Panc1 (cell line): ENCODE measurements around the gene PHF14. TPM values are rescaled to one million over a fixed set of nuclear protein-coding genes. Genes with fewer than 3 reads are reported as not detected.

Experiments used
- ATAC-seq: fragments of 200-7000 bp; cut with Tn5 transposase; 2 replicates; pipeline ENCODE4 v1.9.1; 2020; ENCODE audit warnings: mild to moderate bottlenecking, moderate library complexity
- BruUV-seq: library from RNA; stranded (reverse); fragments of 400-500 nt; replicated peaks from 2 replicates; lab custom pipeline; 2021; lab: Mats Ljungman, UMichigan
- CTCF ChIA-PET: fragments of 300-600 bp; sonication (Branson Sonifier 250); formaldehyde crosslinking; loops from one replicate; lab custom pipeline; 2022; ENCODE audit warnings: antibody characterized with exemption; lab: Charles Lee
- POLR2A ChIA-PET: fragments of 300-600 bp; sonication (Branson Sonifier 250); formaldehyde crosslinking; loops from one replicate; lab custom pipeline; 2022; ENCODE audit warnings: antibody characterized with exemption; lab: Charles Lee
- DNase-seq: peaks from one replicate; pipeline ENCODE4 v3.0.0-alpha.2; 2010; ENCODE audit warnings: low read depth, low spot score
- H3K27ac ChIP-seq: 2 replicates; pipeline ENCODE4 v1.5.1; 2011; ENCODE audit warnings: mild to moderate bottlenecking, low read length, inconsistent platforms
- H3K27me3 ChIP-seq: fragments of 200-500 bp; sonication (Bioruptor generic); 2 replicates; pipeline ENCODE4 v1.6.0; 2014; ENCODE audit warnings: low read length, inconsistent platforms; ENCODE audit not compliant: control insufficient read depth, insufficient read depth
- H3K36me3 ChIP-seq: fragments of 200-500 bp; sonication (Bioruptor generic); 2 replicates; pipeline ENCODE4 v1.5.1; 2014; ENCODE audit warnings: inconsistent platforms, mild to moderate bottlenecking, low read length, moderate library complexity; ENCODE audit not compliant: control insufficient read depth, insufficient read depth
- H3K4me1 ChIP-seq: 2 replicates; pipeline ENCODE4 v1.5.1; 2011; ENCODE audit warnings: inconsistent platforms, mild to moderate bottlenecking, low read length, moderate library complexity; ENCODE audit not compliant: control insufficient read depth, insufficient read depth
- H3K4me3 ChIP-seq, 2 experiments: 2 replicates each; pipeline ENCODE4 v1.5.1; 2011 to 2012; ENCODE audit warnings: low read depth in 2 of 2, low read length in 2 of 2, mild to moderate bottlenecking in 2 of 2, inconsistent platforms in 1 of 2, moderate library complexity in 1 of 2
- H3K9me3 ChIP-seq: fragments of 200-500 bp; sonication (Bioruptor generic); 2 replicates; pipeline ENCODE4 v1.5.1; 2014; ENCODE audit warnings: low read depth, mild to moderate bottlenecking, inconsistent platforms, low read length, moderate library complexity; ENCODE audit not compliant: control insufficient read depth, insufficient read depth
- CTCF ChIP-seq: fragments of 450-650 bp; IDR thresholded peaks from 2 replicates; pipeline ENCODE4 v1.5.1; 2017; ENCODE audit warnings: mild to moderate bottlenecking
- POLR2AphosphoS5 ChIP-seq: IDR thresholded peaks from 2 replicates; pipeline ENCODE4 v1.6.1; 2012; ENCODE audit warnings: mild to moderate bottlenecking, low read depth, low read length, moderate library complexity
- REST ChIP-seq, 2 experiments: IDR thresholded peaks; 2 replicates each; pipeline ENCODE4 v1.6.1; 2011 to 2012; ENCODE audit warnings: low read depth in 2 of 2, control low read depth in 1 of 2, low read length in 1 of 2, mild to moderate bottlenecking in 1 of 2, moderate library complexity in 1 of 2; ENCODE audit not compliant: insufficient read depth in 1 of 2
- SIN3A ChIP-seq: IDR thresholded peaks from 2 replicates; pipeline ENCODE4 v1.6.1; 2012; ENCODE audit warnings: low read depth, mild to moderate bottlenecking, low read length, moderate library complexity, borderline replicate concordance; ENCODE audit not compliant: insufficient read depth
- TCF7L2 ChIP-seq: IDR thresholded peaks from 2 replicates; pipeline ENCODE4 v1.6.1; 2011; ENCODE audit warnings: mild to moderate bottlenecking, low read depth, low read length, inconsistent platforms
- in situ Hi-C: cut with HindIII; loops from 2 replicates; pipeline ENCODE4 v1.10.0; 2016; ENCODE audit warnings: low sequenced_read_pairs, low pct_unique_long_range_greater_than_20kb
- intact Hi-C: fragments of 100-400 bp; cut with micrococcal nuclease; formaldehyde crosslinking; loops from one replicate; pipeline ENCODE4 v1.10.0; 2022; ENCODE audit not compliant: unreplicated experiment
- total RNA-seq: library from RNA; stranded (reverse); gene quantifications from one replicate; pipeline ENCODE4 v1.2.1, GENCODE V29; 2021; ENCODE audit not compliant: unreplicated experiment

Gene PHF14
- total RNA-seq, 1 experiment from 2014 or later: 85.6 TPM

- no TSS peak for BruUV-seq
- Histone ChIP-seq H3K27ac (no peak overlapping the region), H3K4me3 (no peak overlapping the region), H3K4me1 (no peaks in the 10 kb centered on the region; the same call in 1 of the 2 replicates), H3K9me3 (no peaks in the 10 kb centered on the region), H3K36me3 (peaks cover 8% of the 10 kb centered on the region), H3K27me3 (no peaks in the 10 kb centered on the region)
- intact Hi-C loops: no loop called here
- DNase-seq: no peak
- in situ Hi-C loops: no loop called here
- ATAC-seq: no peak
- POLR2A ChIA-PET: no interaction called here
- CTCF ChIA-PET: no interaction called here
- no peak for TF ChIP-seq POLR2AphosphoS5
- no peak for TF ChIP-seq CTCF
- no peak for TF ChIP-seq TCF7L2
- TF ChIP-seq REST (IDR thresholded peaks at IDR 0.05; ENCODE audit: insufficient read depth in 1 of 2, low read depth in 2 of 2, low read length in 1 of 2): no peak
- TF ChIP-seq SIN3A: no peak
Observed at GRCh38 chr7:11026452-11027359, 53.0 kb downstream of the PHF14 start.

- H3K4me3 ChIP-seq: no peak overlapping the region
- no peak for DNase-seq
- CTCF ChIA-PET: no interaction called here
- no peak overlapping the region for H3K27ac ChIP-seq
- no TSS peak for BruUV-seq
- POLR2A ChIA-PET: no interaction called here
- H3K4me1 ChIP-seq: no peaks in the 10 kb centered on the region
- intact Hi-C loops (no loop called here), in situ Hi-C loops (no loop called here)
- ATAC-seq: no peak
- no peaks in the 10 kb centered on the region for H3K27me3 ChIP-seq
- peaks cover 38% of the 10 kb centered on the region for H3K36me3 ChIP-seq
- H3K9me3 ChIP-seq: no peaks in the 10 kb centered on the region
- TF ChIP-seq SIN3A (no peak), TCF7L2 (no peak), REST (IDR thresholded peaks at IDR 0.05; ENCODE audit: insufficient read depth in 1 of 2, low read depth in 2 of 2, low read length in 1 of 2) (no peak), POLR2AphosphoS5 (no peak), CTCF (no peak)
Observed at GRCh38 chr7:11035661-11036060, 62.0 kb downstream of the PHF14 start.
